GM10266 (cell line): ENCODE results near the gene ZNF184.

Experiments
- DNase-seq: peaks from one replicate; pipeline ENCODE4 v3.0.0; 2012; ENCODE audit errors: extremely low spot score
- TF ChIP-seq, protein P1 (sequence below): IDR thresholded peaks from 2 replicates; pipeline ENCODE4 v1.5.1; 2012; ENCODE audit warnings: mild to moderate bottlenecking, low read depth; ENCODE audit not compliant: control insufficient read depth, insufficient read depth; ENCODE audit errors: missing control alignments

Gene ZNF184

DNA sequence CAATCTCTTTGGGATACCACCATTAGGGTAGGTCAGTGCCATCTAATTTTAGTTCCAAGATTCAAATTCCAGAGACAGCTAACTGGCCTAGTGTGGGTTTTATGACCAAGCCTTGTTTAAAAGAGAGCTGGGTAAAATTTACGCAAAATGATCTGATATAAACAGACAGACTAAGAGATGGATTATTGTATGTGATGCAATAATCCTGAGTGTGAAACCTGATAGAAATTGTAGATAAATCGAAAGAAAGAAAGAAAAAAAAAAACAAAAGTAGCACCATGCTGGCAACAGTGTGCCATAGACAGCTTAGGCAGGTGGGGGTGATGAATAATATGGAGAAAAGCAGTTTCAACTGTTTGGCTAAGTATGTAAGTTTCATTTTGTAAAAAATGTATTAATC is 2.9 kb downstream of the ZNF184 start:
- TF ChIP-seq, protein P1, sequence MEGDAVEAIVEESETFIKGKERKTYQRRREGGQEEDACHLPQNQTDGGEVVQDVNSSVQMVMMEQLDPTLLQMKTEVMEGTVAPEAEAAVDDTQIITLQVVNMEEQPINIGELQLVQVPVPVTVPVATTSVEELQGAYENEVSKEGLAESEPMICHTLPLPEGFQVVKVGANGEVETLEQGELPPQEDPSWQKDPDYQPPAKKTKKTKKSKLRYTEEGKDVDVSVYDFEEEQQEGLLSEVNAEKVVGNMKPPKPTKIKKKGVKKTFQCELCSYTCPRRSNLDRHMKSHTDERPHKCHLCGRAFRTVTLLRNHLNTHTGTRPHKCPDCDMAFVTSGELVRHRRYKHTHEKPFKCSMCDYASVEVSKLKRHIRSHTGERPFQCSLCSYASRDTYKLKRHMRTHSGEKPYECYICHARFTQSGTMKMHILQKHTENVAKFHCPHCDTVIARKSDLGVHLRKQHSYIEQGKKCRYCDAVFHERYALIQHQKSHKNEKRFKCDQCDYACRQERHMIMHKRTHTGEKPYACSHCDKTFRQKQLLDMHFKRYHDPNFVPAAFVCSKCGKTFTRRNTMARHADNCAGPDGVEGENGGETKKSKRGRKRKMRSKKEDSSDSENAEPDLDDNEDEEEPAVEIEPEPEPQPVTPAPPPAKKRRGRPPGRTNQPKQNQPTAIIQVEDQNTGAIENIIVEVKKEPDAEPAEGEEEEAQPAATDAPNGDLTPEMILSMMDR, result no peak
- DNase-seq, result no peak

DNA sequence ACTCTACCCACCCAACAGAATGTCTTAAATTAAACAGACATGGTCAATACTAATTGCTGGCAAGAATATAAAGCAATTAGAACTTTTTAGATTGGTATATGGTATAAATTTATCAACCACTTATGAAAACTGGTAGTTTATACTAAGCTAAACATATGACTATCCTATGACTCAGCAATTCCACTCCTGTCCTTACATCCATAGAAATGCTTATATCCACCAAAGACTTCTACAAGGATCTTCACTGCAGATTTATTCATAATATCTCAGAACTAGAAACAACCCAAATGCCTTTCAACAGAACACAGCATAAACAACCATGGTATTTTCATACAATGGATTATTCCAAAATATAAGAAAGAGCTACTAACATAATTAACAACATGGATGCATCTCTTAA is 4.6 kb downstream of the ZNF184 start:
- DNase-seq, result no peak
- TF ChIP-seq, protein P1, result no peak

DNA sequence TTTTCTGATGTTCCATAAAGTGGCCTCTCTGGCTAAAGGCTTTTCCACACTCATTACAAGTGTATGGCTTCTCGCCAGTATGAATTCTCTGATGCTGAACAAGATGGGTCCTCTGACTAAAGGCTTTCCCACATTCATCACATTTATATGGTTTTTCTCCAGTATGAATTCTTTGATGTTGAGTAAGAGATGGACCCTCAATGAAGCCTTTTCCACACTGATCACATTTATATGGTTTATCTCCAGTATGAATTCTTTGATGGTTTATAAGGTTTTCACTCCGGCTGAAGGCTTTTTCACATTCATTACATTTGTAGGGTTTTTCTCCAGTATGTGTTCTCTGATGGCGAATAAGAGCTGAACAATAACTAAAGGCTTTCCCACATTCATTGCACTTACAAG is 20.4 kb downstream of the ZNF184 start:
- TF ChIP-seq, protein P1, result no peak
- DNase-seq, result no peak

DNA sequence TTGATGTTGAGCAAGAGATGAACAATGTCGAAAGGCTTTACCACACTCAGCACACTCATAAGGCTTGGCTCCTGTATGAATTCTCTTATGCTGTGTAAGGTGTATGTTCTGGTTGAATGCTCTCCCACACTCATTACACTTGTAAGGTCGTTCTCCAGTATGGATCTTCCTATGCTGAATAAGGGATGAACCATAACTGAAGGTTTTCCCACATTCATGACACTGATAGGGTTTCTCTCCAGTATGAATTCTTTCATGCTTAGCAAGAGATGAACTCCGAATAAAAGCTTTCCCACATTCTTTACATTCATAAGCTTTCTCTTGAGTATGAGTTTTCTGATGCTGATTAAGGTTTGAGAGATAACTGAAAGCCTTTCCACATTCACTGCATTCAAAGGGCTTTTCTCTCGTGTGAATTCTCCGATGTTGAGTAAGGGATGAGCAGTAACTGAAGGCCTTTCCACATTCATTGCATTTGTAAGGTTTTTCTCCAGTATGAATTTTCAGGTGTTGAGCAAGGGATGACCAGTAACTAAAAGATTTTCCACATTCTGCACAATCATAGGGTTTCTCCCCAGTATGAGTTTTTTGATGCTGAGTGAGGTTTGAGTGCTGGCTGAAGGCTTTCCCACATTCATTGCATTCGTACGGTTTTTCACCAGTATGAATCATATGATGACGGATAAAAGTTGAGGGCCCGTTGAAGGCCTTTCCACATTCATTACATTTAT is 21.1 kb downstream of the ZNF184 start:
- TF ChIP-seq, protein P1, result no peak
- no peak for DNase-seq

DNA sequence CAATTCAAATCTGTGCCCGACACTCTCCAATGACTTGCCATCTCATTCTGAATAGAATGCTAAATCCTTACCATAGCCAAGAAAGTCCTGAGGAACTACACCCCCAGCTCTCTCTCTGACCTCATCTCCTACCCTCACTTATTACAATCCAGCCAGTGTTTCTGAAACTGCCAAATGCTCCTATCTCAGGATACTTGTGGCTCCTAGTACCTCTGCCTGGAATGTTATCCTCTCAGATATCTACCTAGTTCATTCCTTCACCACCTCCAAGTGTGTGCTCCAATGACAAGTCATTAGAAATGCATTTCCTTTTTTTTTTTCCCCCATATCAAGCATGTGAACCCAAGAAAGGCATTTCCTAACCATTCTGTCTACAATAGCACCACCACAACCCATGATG is 24.4 kb downstream of the ZNF184 start:
- TF ChIP-seq, protein P1, result no peak
- no peak for DNase-seq

DNA sequence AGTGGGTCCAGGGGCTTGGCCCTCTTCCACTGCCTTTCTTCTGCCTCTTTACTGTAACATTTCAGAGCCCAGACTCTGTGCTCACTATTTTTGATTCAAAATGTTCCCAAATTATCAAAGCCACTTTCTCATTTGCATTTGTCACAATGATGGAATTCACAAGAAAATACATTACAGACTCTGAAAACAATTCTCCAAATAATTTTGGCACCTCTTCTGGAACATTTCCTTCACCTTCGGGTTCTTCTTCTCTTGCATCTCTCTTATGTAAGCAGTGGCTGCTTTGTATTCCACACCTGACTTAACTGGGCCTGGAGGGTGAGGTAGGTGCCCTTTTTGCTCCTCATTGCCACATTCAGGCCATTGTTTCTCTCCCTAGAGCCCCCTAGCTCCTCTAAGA is 30.0 kb downstream of the ZNF184 start:
- no peak for DNase-seq
- TF ChIP-seq, protein P1, result no peak

DNA sequence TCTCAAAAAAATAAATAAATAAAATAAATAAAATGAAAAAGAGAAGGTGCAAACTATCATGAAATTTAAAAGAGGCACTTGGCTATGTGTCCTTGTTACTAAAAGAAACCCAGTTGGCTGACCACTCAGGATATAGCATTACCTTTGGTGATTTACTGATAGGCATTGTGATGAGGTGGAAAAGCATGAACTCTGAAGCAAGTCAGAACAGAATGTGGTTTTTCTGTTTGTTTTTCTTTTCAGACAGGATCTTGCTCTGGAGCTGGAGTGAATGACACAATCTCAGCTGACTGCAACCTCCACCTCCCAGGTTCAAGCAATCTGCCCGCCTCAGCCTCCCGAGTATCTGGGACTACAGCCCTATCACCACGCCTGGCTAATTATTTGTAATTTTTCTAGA is 31.9 kb downstream of the ZNF184 start:
- DNase-seq, result no peak
- TF ChIP-seq, protein P1, result no peak
